Activated naive CD4-positive, alpha-beta T cell treated with anti-CD3 and anti-CD28 coated beads, Interleukin-2, amount 50 U/mL, for 72 hours (primary cell): ENCODE measurements around the gene AIFM2. TPM values are rescaled to one million over a fixed set of nuclear protein-coding genes. Genes with fewer than 3 reads are reported as not detected.
"Not testable (repeated sequence)": the region's sequence is repeated elsewhere in the genome, so short reads cannot be mapped to it uniquely, and the experiment has no call there.

Experiments used
- ATAC-seq, 2 donors: fragments of 150-1000 bp; cut with Tn5 transposase; 2 replicates each; pipeline ENCODE4 v1.10.0; 2021; ENCODE audit warnings: mild to moderate bottlenecking in 2 of 2, moderate library complexity in 2 of 2
- DNase-seq, 2 donors: peaks; one replicate each; pipeline ENCODE4 v3.0.0; 2021 to 2022; ENCODE audit warnings: low spot score in 2 of 2
- H3K27ac Mint-ChIP-seq, 2 donors: one replicate each; pipeline ENCODE4 v1.8.0; 2022; ENCODE audit warnings: mild to moderate bottlenecking in 2 of 2, mixed read lengths in 2 of 2
- H3K36me3 Mint-ChIP-seq, 2 donors: one replicate each; pipeline ENCODE4 v1.8.0; 2022; ENCODE audit warnings: mixed read lengths in 2 of 2
- H3K9me3 Mint-ChIP-seq, 2 donors: one replicate each; pipeline ENCODE4 v1.8.0; 2022; ENCODE audit warnings: mixed read lengths in 2 of 2
- total RNA-seq, 2 donors: library from RNA; stranded (reverse); gene quantifications; one replicate each; pipeline ENCODE4 v1.2.3, GENCODE V29; 2022

The AIFM2 gene
- total RNA-seq, 2 donors from 2014 or later, result 5.1 to 10.5 TPM

GRCh38 chr10:70090951-70091350 is 41.7 kb downstream of the AIFM2 start:
- Mint-ChIP-seq H3K36me3 (peaks cover 6% of the 10 kb centered on the region in 2 donors), H3K27ac (peak overlapping the region in 1 of 2 donors; percentile 84)

GRCh38 chr10:70090013-70090412 is 42.6 kb downstream of the AIFM2 start:
- no peaks in the 10 kb centered on the region for H3K9me3 Mint-ChIP-seq
- ATAC-seq, result no peak
- peaks cover 5 to 6% of the 10 kb centered on the region in 2 donors for H3K36me3 Mint-ChIP-seq
- no peak for DNase-seq
- no peak overlapping the region for H3K27ac Mint-ChIP-seq

More at GRCh38 chr10:70090951-70091350, 41.7 kb downstream of the AIFM2 start:
- no peak for ATAC-seq
- DNase-seq, result no peak
- no peaks in the 10 kb centered on the region for H3K9me3 Mint-ChIP-seq

- no peak for DNase-seq
- no peak overlapping the region for H3K27ac Mint-ChIP-seq
- no peaks in the 10 kb centered on the region for H3K9me3 Mint-ChIP-seq
- no peak for ATAC-seq
- peaks cover 0 to 6% of the 10 kb centered on the region in 2 donors for H3K36me3 Mint-ChIP-seq
These were observed 44.3 kb downstream of the AIFM2 start for GRCh38 chr10:70088308-70088698.

DNA sequence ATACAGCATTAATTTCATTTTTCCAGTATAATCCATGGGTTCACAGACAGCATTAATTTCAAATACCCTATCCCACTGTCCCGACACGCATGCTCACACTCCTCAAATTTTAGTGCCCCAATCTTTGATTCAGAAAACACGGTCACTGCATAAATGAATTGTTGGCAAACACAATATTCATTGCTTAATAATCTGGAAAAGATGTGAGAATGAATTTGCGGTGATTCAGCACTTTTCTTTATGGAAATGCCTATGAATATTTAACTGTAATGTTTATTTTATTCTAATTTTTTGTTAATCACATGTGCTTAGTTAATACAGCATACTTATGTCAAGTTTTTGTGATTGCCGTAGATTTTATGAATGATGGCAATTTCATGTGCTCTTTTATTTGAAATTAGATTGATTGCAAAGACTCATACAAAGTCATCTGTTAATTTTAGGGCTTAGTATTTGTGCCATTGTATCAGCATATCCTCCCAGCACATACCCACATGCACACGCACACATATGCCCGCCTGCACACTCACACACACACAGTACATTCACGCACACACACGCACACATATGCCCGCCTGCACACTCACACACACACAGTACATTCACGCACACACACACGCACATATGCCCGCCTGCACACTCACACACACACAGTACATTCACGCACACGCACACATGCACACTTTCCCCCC is 44.9 kb downstream of the AIFM2 start:
- no peaks in the 10 kb centered on the region for H3K9me3 Mint-ChIP-seq
- DNase-seq, result no peak
- no peak overlapping the region for H3K27ac Mint-ChIP-seq
- peaks cover 0 to 6% of the 10 kb centered on the region in 2 donors for H3K36me3 Mint-ChIP-seq
- ATAC-seq, result no peak

- ATAC-seq, result no peak
- Mint-ChIP-seq H3K9me3 (no peaks in the 10 kb centered on the region), H3K27ac (no peak overlapping the region), H3K36me3 (no peaks in the 10 kb centered on the region)
- DNase-seq, result no peak
These were observed 46.5 kb downstream of the AIFM2 start for GRCh38 chr10:70085975-70086613.

DNA sequence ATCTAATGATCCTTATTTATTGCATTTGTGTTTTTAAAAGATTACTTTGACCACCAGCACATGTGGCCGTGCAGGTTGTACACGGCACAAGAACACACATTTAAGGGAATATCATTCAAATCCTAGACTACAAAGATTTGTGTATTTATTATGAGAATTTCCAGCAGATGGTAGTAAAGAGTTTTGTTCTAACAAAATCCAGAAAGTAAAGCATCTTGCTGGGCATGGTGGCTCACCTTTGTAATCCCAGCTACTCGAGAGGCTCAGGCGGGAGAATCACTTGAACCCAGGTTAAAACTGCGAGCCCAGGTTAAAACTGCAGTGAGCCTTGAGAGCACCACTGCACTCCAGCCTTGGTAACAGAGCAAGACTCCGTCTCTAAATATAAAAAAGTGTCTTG is 48.4 kb downstream of the AIFM2 start:
- no peak overlapping the region for H3K27ac Mint-ChIP-seq
- H3K36me3 Mint-ChIP-seq, result no peaks in the 10 kb centered on the region
- no peaks in the 10 kb centered on the region for H3K9me3 Mint-ChIP-seq
- DNase-seq (no peak), ATAC-seq (no peak)

GRCh38 chr10:70080789-70081188 is 51.8 kb downstream of the AIFM2 start:
- H3K36me3 Mint-ChIP-seq, ATAC-seq, DNase-seq, H3K27ac Mint-ChIP-seq, H3K9me3 Mint-ChIP-seq: not testable (repeated sequence)

DNA sequence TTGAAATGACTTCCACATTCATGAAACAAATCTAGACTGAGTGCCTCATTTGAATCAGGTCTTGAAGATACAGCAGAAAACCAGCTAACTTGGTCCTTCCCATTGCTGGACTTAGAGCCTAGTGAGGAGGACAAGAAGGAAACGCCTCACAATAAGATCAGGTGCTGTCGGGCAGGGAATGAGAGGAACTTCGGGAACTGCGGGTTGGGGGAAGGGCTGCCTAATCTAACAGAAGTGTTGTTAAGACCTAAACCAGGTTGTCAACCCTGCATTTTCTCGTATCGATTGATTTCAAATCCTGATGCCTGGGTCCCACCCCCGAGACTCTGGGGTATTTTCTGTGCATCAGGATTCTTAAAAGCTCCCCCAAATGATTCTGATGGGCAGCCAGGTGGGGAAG is 53.7 kb downstream of the AIFM2 start:
- DNase-seq, result no peak

GRCh38 chr10:70078329-70078728 is 54.3 kb downstream of the AIFM2 start:
- ATAC-seq, result no peak
- no peak for DNase-seq
- Mint-ChIP-seq H3K36me3 (no peaks in the 10 kb centered on the region), H3K9me3 (no peaks in the 10 kb centered on the region), H3K27ac (peak overlapping the region in 1 of 2 donors; percentile 31)

More for the DNA sequence above, 53.7 kb downstream of the AIFM2 start:
- Mint-ChIP-seq H3K36me3 (no peaks in the 10 kb centered on the region), H3K9me3 (no peaks in the 10 kb centered on the region), H3K27ac (no peak overlapping the region)
- ATAC-seq, result no peak

- DNase-seq (no peak), ATAC-seq (no peak)
- Mint-ChIP-seq H3K36me3 (no peaks in the 10 kb centered on the region), H3K9me3 (no peaks in the 10 kb centered on the region), H3K27ac (no peak overlapping the region)
These were observed 57.7 kb downstream of the AIFM2 start for GRCh38 chr10:70074971-70075370.

DNA sequence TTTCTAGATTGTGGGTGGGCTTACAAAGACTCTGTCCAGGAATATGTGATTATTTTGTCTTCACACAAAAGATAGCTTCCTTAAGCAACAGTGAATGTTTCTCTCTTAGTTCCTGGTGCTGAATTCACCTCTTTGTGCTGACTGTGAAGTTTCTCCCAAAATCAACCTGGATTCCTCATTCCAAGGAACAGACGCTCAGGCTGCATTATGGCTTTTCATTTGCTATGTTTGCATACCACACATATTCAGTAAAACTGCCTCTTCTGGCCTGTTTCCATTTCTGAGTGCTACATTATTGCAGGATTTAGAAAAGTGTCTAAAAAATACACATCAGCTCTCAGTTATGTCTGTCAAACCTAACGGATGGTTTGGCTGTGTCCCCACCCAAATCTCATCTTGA is 58.5 kb downstream of the AIFM2 start:
- no peak for DNase-seq
- H3K36me3 Mint-ChIP-seq, result no peaks in the 10 kb centered on the region
- no peaks in the 10 kb centered on the region for H3K9me3 Mint-ChIP-seq
- no peak overlapping the region for H3K27ac Mint-ChIP-seq
- ATAC-seq, result no peak

GRCh38 chr10:70070834-70071233 is 61.8 kb downstream of the AIFM2 start:
- no peak overlapping the region for H3K27ac Mint-ChIP-seq
- DNase-seq (no peak), ATAC-seq (no peak)
- H3K36me3 Mint-ChIP-seq, result no peaks in the 10 kb centered on the region
- no peaks in the 10 kb centered on the region for H3K9me3 Mint-ChIP-seq

DNA sequence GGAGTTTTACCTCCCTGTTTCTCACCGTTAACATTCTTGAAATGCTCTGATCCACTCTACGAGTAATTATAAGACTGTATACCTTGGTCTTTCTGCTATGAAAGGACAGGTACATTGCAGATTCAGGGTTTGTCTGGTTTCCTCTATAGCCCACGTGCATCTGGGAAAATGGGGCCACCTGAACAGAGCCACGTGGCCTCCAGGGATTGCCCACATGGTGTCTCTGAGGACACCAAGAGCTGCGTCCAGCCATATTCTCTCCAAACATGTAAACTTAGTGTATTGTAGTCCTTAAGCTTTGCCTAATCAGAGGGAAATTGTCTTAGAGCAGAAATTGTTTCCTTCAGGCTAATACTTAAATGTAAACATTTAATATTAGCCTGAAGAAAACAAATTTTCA is 63.3 kb downstream of the AIFM2 start:
- H3K9me3 Mint-ChIP-seq, result no peaks in the 10 kb centered on the region
- ATAC-seq, result no peak

GRCh38 chr10:70068925-70069324 is 63.7 kb downstream of the AIFM2 start:
- H3K36me3 Mint-ChIP-seq, result no peaks in the 10 kb centered on the region
- DNase-seq (no peak), ATAC-seq (no peak)

More for the DNA sequence above, 63.3 kb downstream of the AIFM2 start:
- Mint-ChIP-seq H3K36me3 (no peaks in the 10 kb centered on the region), H3K27ac (no peak overlapping the region)
- no peak for DNase-seq

GRCh38 chr10:70067586-70067985 is 65.0 kb downstream of the AIFM2 start:
- H3K27ac Mint-ChIP-seq, result no peak overlapping the region
- no peak for DNase-seq
- no peaks in the 10 kb centered on the region for H3K9me3 Mint-ChIP-seq
- ATAC-seq, result no peak
- H3K36me3 Mint-ChIP-seq, result no peaks in the 10 kb centered on the region

More at GRCh38 chr10:70068925-70069324, 63.7 kb downstream of the AIFM2 start:
- Mint-ChIP-seq H3K9me3 (no peaks in the 10 kb centered on the region), H3K27ac (no peak overlapping the region)

DNA sequence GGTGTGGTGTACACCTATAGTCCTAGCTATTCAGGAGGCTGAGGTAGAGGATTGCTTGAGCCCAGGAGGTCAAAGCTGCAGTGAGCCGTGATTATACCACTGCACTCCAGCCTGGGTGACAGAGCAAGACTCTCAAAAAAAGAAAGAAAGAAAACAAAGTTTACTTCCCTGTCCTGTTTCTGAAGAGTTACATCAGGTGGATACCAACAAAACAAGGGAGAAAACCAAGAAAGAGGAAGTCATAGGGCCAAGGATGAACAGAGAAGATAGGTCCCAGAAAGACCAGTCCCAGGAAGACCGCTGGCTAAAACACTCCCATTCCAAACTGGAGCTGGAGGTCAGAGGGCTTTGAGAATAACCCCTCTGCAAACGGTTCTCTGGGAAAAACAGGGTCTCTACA is 66.4 kb downstream of the AIFM2 start:
- DNase-seq, result no peak
- H3K36me3 Mint-ChIP-seq, result no peaks in the 10 kb centered on the region
- no peaks in the 10 kb centered on the region for H3K9me3 Mint-ChIP-seq
- H3K27ac Mint-ChIP-seq, result no peak overlapping the region
- no peak for ATAC-seq

DNA sequence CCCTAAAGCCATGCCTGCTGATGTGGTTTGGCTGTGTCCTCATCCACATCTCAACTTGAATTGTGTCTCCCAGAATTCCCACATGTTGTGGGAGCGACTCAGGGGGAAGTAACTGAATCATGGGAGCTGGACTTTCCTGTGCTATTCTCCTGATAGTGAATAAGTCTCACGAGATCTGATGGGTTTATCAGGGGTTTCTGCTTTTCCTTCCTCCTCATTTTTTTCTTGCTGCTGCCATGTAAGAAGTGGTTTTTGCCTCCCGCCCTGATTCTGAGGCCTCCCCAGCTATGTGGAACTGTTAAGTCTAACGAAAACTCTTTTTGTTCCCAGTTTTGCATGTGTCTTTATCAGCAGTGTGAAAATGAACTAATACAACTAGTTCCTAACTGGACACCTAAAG is 68.1 kb downstream of the AIFM2 start:
- H3K9me3 Mint-ChIP-seq, result no peaks in the 10 kb centered on the region
- ATAC-seq (no peak), DNase-seq (no peak)
- no peaks in the 10 kb centered on the region for H3K36me3 Mint-ChIP-seq
- H3K27ac Mint-ChIP-seq, result no peak overlapping the region
